Panc1 (cell line): Measurements from ENCODE around the gene CLSTN3. TPM values are rescaled to one million over a fixed set of nuclear protein-coding genes. Genes with fewer than 3 reads are reported as not detected.
A peak's percentile ranks its signal among the peaks of the same experiment; 100 is the strongest.

Source experiments
- ATAC-seq: fragments of 200-7000 bp; cut with Tn5 transposase; 2 replicates; pipeline ENCODE4 v1.9.1; 2020; ENCODE audit warnings: mild to moderate bottlenecking, moderate library complexity
- BruUV-seq: library from RNA; stranded (reverse); fragments of 400-500 nt; replicated peaks from 2 replicates; lab custom pipeline; 2021; lab: Mats Ljungman, UMichigan
- CTCF ChIA-PET: fragments of 300-600 bp; sonication (Branson Sonifier 250); formaldehyde crosslinking; loops from one replicate; lab custom pipeline; 2022; ENCODE audit warnings: antibody characterized with exemption; lab: Charles Lee
- POLR2A ChIA-PET: fragments of 300-600 bp; sonication (Branson Sonifier 250); formaldehyde crosslinking; loops from one replicate; lab custom pipeline; 2022; ENCODE audit warnings: antibody characterized with exemption; lab: Charles Lee
- DNase-seq: peaks from one replicate; pipeline ENCODE4 v3.0.0-alpha.2; 2010; ENCODE audit warnings: low read depth, low spot score
- H3K27ac ChIP-seq: 2 replicates; pipeline ENCODE4 v1.5.1; 2011; ENCODE audit warnings: mild to moderate bottlenecking, low read length, inconsistent platforms
- H3K27me3 ChIP-seq: fragments of 200-500 bp; sonication (Bioruptor generic); 2 replicates; pipeline ENCODE4 v1.6.0; 2014; ENCODE audit warnings: low read length, inconsistent platforms; ENCODE audit not compliant: control insufficient read depth, insufficient read depth
- H3K36me3 ChIP-seq: fragments of 200-500 bp; sonication (Bioruptor generic); 2 replicates; pipeline ENCODE4 v1.5.1; 2014; ENCODE audit warnings: inconsistent platforms, mild to moderate bottlenecking, low read length, moderate library complexity; ENCODE audit not compliant: control insufficient read depth, insufficient read depth
- H3K4me1 ChIP-seq: 2 replicates; pipeline ENCODE4 v1.5.1; 2011; ENCODE audit warnings: inconsistent platforms, mild to moderate bottlenecking, low read length, moderate library complexity; ENCODE audit not compliant: control insufficient read depth, insufficient read depth
- H3K4me3 ChIP-seq, 2 experiments: 2 replicates each; pipeline ENCODE4 v1.5.1; 2011 to 2012; ENCODE audit warnings: low read depth in 2 of 2, low read length in 2 of 2, mild to moderate bottlenecking in 2 of 2, inconsistent platforms in 1 of 2, moderate library complexity in 1 of 2
- H3K9me3 ChIP-seq: fragments of 200-500 bp; sonication (Bioruptor generic); 2 replicates; pipeline ENCODE4 v1.5.1; 2014; ENCODE audit warnings: low read depth, mild to moderate bottlenecking, inconsistent platforms, low read length, moderate library complexity; ENCODE audit not compliant: control insufficient read depth, insufficient read depth
- POLR2AphosphoS5 ChIP-seq: IDR thresholded peaks from 2 replicates; pipeline ENCODE4 v1.6.1; 2012; ENCODE audit warnings: mild to moderate bottlenecking, low read depth, low read length, moderate library complexity
- SIN3A ChIP-seq: IDR thresholded peaks from 2 replicates; pipeline ENCODE4 v1.6.1; 2012; ENCODE audit warnings: low read depth, mild to moderate bottlenecking, low read length, moderate library complexity, borderline replicate concordance; ENCODE audit not compliant: insufficient read depth
- TCF7L2 ChIP-seq: IDR thresholded peaks from 2 replicates; pipeline ENCODE4 v1.6.1; 2011; ENCODE audit warnings: mild to moderate bottlenecking, low read depth, low read length, inconsistent platforms
- in situ Hi-C: cut with HindIII; loops from 2 replicates; pipeline ENCODE4 v1.10.0; 2016; ENCODE audit warnings: low sequenced_read_pairs, low pct_unique_long_range_greater_than_20kb
- intact Hi-C: fragments of 100-400 bp; cut with micrococcal nuclease; formaldehyde crosslinking; loops from one replicate; pipeline ENCODE4 v1.10.0; 2022; ENCODE audit not compliant: unreplicated experiment
- total RNA-seq: library from RNA; stranded (reverse); gene quantifications from one replicate; pipeline ENCODE4 v1.2.1, GENCODE V29; 2021; ENCODE audit not compliant: unreplicated experiment
- TF ChIP-seq, protein P1 (sequence below): fragments of 450-650 bp; IDR thresholded peaks from 2 replicates; pipeline ENCODE4 v1.5.1; 2017; ENCODE audit warnings: mild to moderate bottlenecking
- TF ChIP-seq, protein P2 (sequence below), 2 experiments: IDR thresholded peaks; 2 replicates each; pipeline ENCODE4 v1.6.1; 2011 to 2012; ENCODE audit warnings: low read depth in 2 of 2, control low read depth in 1 of 2, low read length in 1 of 2, mild to moderate bottlenecking in 1 of 2, moderate library complexity in 1 of 2; ENCODE audit not compliant: insufficient read depth in 1 of 2

CLSTN3 gene
- total RNA-seq, 1 experiment from 2014 or later, result 5.9 TPM

GRCh38 chr12:7190268-7191055 is 60.3 kb downstream of the CLSTN3 start:
- Histone ChIP-seq H3K27ac (peak overlapping the region; percentile 69), H3K4me1 (peaks cover 2% of the 10 kb centered on the region; the same call in 1 of the 2 replicates), H3K36me3 (no peaks in the 10 kb centered on the region; the same call in 1 of the 2 replicates), H3K27me3 (no peaks in the 10 kb centered on the region), H3K9me3 (no peaks in the 10 kb centered on the region), H3K4me3 (peak overlapping the region; percentile 74 to 95)
- TF ChIP-seq TCF7L2, result no peak
- no peak for TF ChIP-seq POLR2AphosphoS5
- ChIA-PET POLR2A (no interaction called here), CTCF (no interaction called here)
- BruUV-seq, result no TSS peak
- intact Hi-C loops (no loop called here), in situ Hi-C loops (no loop called here)
- DNase-seq, result no peak
- ATAC-seq, result no peak

DNA sequence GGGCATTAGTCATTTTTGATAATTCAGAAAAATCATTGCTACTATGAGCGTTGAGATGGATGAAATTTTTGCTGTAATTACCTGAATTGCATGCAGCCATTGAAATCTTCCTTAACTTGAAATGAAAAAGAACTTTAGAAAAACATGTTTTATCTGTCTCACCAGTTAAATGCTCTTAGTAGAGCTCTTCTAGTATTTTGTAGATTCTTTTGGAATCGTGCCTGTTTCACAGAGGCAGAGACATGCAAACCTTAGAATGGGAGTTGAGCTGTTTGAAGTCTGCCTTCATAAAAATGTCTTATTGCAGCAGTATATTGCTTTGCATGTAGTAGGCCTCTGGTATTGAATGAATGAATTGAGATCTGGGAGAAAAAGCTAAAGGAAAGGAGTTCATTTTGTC is 63.5 kb downstream of the CLSTN3 start:
- Histone ChIP-seq H3K36me3 (no peaks in the 10 kb centered on the region; the same call in none of the 2 replicates), H3K9me3 (no peaks in the 10 kb centered on the region), H3K4me3 (no peak overlapping the region), H3K27me3 (no peaks in the 10 kb centered on the region), H3K27ac (no peak overlapping the region), H3K4me1 (peaks cover 2% of the 10 kb centered on the region; the same call in 1 of the 2 replicates)
- TF ChIP-seq, protein P1, sequence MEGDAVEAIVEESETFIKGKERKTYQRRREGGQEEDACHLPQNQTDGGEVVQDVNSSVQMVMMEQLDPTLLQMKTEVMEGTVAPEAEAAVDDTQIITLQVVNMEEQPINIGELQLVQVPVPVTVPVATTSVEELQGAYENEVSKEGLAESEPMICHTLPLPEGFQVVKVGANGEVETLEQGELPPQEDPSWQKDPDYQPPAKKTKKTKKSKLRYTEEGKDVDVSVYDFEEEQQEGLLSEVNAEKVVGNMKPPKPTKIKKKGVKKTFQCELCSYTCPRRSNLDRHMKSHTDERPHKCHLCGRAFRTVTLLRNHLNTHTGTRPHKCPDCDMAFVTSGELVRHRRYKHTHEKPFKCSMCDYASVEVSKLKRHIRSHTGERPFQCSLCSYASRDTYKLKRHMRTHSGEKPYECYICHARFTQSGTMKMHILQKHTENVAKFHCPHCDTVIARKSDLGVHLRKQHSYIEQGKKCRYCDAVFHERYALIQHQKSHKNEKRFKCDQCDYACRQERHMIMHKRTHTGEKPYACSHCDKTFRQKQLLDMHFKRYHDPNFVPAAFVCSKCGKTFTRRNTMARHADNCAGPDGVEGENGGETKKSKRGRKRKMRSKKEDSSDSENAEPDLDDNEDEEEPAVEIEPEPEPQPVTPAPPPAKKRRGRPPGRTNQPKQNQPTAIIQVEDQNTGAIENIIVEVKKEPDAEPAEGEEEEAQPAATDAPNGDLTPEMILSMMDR, result no peak
- TF ChIP-seq POLR2AphosphoS5, result no peak
- TF ChIP-seq, protein P2, sequence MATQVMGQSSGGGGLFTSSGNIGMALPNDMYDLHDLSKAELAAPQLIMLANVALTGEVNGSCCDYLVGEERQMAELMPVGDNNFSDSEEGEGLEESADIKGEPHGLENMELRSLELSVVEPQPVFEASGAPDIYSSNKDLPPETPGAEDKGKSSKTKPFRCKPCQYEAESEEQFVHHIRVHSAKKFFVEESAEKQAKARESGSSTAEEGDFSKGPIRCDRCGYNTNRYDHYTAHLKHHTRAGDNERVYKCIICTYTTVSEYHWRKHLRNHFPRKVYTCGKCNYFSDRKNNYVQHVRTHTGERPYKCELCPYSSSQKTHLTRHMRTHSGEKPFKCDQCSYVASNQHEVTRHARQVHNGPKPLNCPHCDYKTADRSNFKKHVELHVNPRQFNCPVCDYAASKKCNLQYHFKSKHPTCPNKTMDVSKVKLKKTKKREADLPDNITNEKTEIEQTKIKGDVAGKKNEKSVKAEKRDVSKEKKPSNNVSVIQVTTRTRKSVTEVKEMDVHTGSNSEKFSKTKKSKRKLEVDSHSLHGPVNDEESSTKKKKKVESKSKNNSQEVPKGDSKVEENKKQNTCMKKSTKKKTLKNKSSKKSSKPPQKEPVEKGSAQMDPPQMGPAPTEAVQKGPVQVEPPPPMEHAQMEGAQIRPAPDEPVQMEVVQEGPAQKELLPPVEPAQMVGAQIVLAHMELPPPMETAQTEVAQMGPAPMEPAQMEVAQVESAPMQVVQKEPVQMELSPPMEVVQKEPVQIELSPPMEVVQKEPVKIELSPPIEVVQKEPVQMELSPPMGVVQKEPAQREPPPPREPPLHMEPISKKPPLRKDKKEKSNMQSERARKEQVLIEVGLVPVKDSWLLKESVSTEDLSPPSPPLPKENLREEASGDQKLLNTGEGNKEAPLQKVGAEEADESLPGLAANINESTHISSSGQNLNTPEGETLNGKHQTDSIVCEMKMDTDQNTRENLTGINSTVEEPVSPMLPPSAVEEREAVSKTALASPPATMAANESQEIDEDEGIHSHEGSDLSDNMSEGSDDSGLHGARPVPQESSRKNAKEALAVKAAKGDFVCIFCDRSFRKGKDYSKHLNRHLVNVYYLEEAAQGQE (IDR thresholded peaks at IDR 0.05; ENCODE audit: insufficient read depth in 1 of 2, low read depth in 2 of 2, low read length in 1 of 2), result no peak
- no peak for TF ChIP-seq TCF7L2
- no peak for TF ChIP-seq SIN3A
- ATAC-seq (no peak), DNase-seq (no peak)
- in situ Hi-C loops (no loop called here), intact Hi-C loops (no loop called here)
- POLR2A ChIA-PET, result interaction anchor here (0.6 kb wide), 1 partner anchor 156 kb away, joined by 4 read pairs; no protein-coding TSS in a partner anchor
- CTCF ChIA-PET, result interaction anchor here (0.5 kb wide), 1 partner anchor 265 kb away, joined by 4 read pairs; no protein-coding TSS in a partner anchor
- BruUV-seq, result no TSS peak

DNA sequence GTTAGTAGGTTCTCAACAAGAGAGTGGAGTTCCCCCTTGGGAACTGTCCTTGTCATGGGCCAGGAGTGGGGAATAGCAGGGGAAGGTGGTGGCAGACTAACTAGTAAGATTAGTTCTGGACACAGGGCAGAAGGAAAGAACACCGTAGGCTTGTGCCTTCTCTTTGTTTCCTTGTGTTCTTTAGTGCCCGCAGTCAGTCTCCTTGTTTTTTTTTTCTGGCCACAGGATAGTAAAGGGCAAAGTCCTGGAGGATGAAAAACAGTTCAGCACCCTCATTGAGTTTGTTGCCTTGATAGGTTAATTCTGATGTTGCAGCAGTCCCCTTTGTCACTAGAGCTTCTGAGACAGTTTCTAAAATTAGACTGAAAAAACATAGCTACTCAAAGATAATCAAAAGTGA is 67.7 kb downstream of the CLSTN3 start:
- Histone ChIP-seq H3K4me1 (no peaks in the 10 kb centered on the region), H3K4me3 (no peak overlapping the region), H3K27me3 (no peaks in the 10 kb centered on the region), H3K27ac (no peak overlapping the region), H3K9me3 (no peaks in the 10 kb centered on the region), H3K36me3 (no peaks in the 10 kb centered on the region; the same call in none of the 2 replicates)
- TF ChIP-seq TCF7L2, result no peak
- ChIA-PET CTCF (no interaction called here), POLR2A (no interaction called here)
- ATAC-seq (no peak), DNase-seq (no peak)
- intact Hi-C loops, result no loop called here
- in situ Hi-C loops, result no loop called here
- no TSS peak for BruUV-seq
